ENCODE measurements around the gene NOTCH2. TPM values are rescaled to one million over a fixed set of nuclear protein-coding genes. Genes with fewer than 3 reads are reported as not detected.

NOTCH2 gene
- total and polyA plus RNA-seq, 10 of the 15 experiments (the other 5 are each of a cell fraction or from before 2014, with no cell fraction given), result 0.02 to 2.0 (median 0.62) TPM; not detected in 1

DNA sequence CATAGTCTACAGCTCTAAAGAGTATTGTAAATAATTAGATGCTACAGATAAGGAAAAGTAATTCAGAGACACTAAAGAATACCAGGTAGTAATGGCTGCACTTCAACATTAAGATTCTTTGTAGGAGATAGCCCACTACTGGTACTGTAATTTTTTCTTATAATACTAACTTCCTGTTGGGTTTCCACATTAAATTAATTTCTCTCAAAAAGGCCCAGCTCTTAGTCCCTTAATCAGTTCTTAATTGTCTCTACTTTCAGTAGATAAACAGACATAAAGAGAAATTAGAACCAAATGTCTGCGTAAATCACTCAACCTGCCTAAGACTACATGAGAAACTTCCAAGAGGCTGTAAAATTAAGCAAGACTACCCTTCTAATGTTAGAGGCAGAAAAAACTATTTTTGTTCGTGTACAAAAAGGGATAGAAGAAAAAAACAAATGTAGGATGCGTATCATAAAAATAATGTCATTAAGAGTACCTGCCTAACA is 83.4 kb downstream of the NOTCH2 start:
- H3K9ac ChIP-seq (ENCODE audit: control insufficient read depth, insufficient read depth, low read length), result no peak overlapping the region
- 55% methylated on average over 3 of the region's 3 CpGs for WGBS (ENCODE audit: insufficient coverage, insufficient replicate concordance, low lambda C conversion rate, missing lambda C conversion rate)
- H4K20me1 ChIP-seq (ENCODE audit: control insufficient read depth, insufficient read depth), result no peaks in the 10 kb centered on the region
- TF ChIP-seq POU2F2 (IDR thresholded peaks at IDR 0.05; ENCODE audit: borderline replicate concordance, low read depth, low read length) (no peak), ZBTB11 (CRISPR knock-in tag; IDR thresholded peaks at IDR 0.05) (no peak), ZNF384 (IDR thresholded peaks at IDR 0.05; ENCODE audit: borderline replicate concordance, low read depth, low read length) (no peak), ZNF217 (IDR thresholded peaks at IDR 0.05) (no peak), SREBF1 (IDR thresholded peaks at IDR 0.05; ENCODE audit: low read length) (no peak), POLR2AphosphoS2 (IDR thresholded peaks at IDR 0.05; ENCODE audit: low read depth, low read length) (no peak), IRF5 (IDR thresholded peaks at IDR 0.05; ENCODE audit: borderline replicate concordance) (no peak), E2F8 (IDR thresholded peaks at IDR 0.05; ENCODE audit: low read depth, partially characterized antibody) (no peak), PAX8 (IDR thresholded peaks at IDR 0.05) (no peak), YY1 (IDR thresholded peaks at IDR 0.05; ENCODE audit: low read depth, low read length) (no peak), RUNX3 (IDR thresholded peaks at IDR 0.05; ENCODE audit: low read length) (no peak)
- no peak for ATAC-seq
- no peaks in the 10 kb centered on the region for H3K27me3 ChIP-seq (replicated peaks in 1 of 2; ENCODE audit: control insufficient read depth in 2 of 2, insufficient read depth in 2 of 2, low read length in 1 of 2)
- no peak overlapping the region for H3K4me3 ChIP-seq
- CTCF ChIA-PET, result no interaction called here
- SMC1A ChIA-PET (ENCODE audit: uncharacterized antibody, unreplicated experiment), result no interaction called here
- H3K4me2 ChIP-seq (ENCODE audit: control insufficient read depth, insufficient read depth), result no peak overlapping the region
- H3K4me1 ChIP-seq (ENCODE audit: control insufficient read depth, insufficient read depth, low read length), result peaks cover 4% of the 10 kb centered on the region
- no peaks in the 10 kb centered on the region for H3K36me3 ChIP-seq (ENCODE audit: control insufficient read depth in 2 of 2, insufficient read depth in 2 of 2, low read length in 1 of 2)
- POLR2A ChIA-PET, result no interaction called here
- H3K79me2 ChIP-seq (ENCODE audit: control insufficient read depth, insufficient read depth, low read length), result no peaks in the 10 kb centered on the region
- no peak overlapping the region for H2AFZ ChIP-seq (ENCODE audit: control insufficient read depth, low read depth, low read length)
- no TSS peak for BruUV-seq (replicated peaks)
- no peaks in the 10 kb centered on the region for H3K9me3 ChIP-seq (replicated peaks; ENCODE audit: control insufficient read depth, insufficient read depth, low read length)
- intact Hi-C loops (cut with micrococcal nuclease; ENCODE audit: unreplicated experiment) (no loop called here), in situ Hi-C loops (cut with MboI) (no loop called here)
- no peak for FAIRE-seq
- RAD21 ChIA-PET (ENCODE audit: unreplicated experiment), result no interaction called here
- no peak overlapping the region for H3K27ac ChIP-seq (ENCODE audit: control insufficient read depth, insufficient read depth)
- DNase-seq (ENCODE audit: low read depth, low spot score), result no peak

All from GM12878 (cell line).